Smooth muscle cell (in vitro differentiated cells): ENCODE measurements around the gene DSTN. TPM values are rescaled to one million over a fixed set of nuclear protein-coding genes. Genes with fewer than 3 reads are reported as not detected.

Experiments
- DNase-seq: peaks from one replicate; lab custom pipeline; 2025; ENCODE audit not compliant: unreplicated experiment; lab: John Stamatoyannopoulos, UW
- H2AFZ ChIP-seq: fragments of 200-600 bp; sonication (generic); 2 replicates; pipeline ENCODE4 v1.6.0; 2016; ENCODE audit warnings: antibody characterized with exemption, low read depth, mild to moderate bottlenecking
- H3F3A ChIP-seq: fragments of 200-600 bp; sonication (generic); 2 replicates; pipeline ENCODE4 v1.6.0; 2017; ENCODE audit warnings: antibody characterized with exemption, low read depth
- H3K27ac ChIP-seq: fragments of 200-600 bp; sonication (generic); 2 replicates; pipeline ENCODE4 v1.5.1; 2016; ENCODE audit warnings: low read depth, mild to moderate bottlenecking
- H3K27me3 ChIP-seq: fragments of 200-600 bp; sonication (generic); 2 replicates; pipeline ENCODE4 v1.6.1; 2016; ENCODE audit warnings: low read depth, mild to moderate bottlenecking
- H3K36me3 ChIP-seq: fragments of 200-600 bp; sonication (generic); 2 replicates; pipeline ENCODE4 v1.5.1; 2016; ENCODE audit warnings: low read depth
- H3K4me1 ChIP-seq: fragments of 200-600 bp; sonication (generic); 2 replicates; pipeline ENCODE4 v1.5.1; 2016; ENCODE audit warnings: low read depth
- H3K4me2 ChIP-seq: fragments of 200-600 bp; sonication (generic); 2 replicates; pipeline ENCODE4 v1.6.0; 2016; ENCODE audit warnings: mild to moderate bottlenecking
- H3K4me3 ChIP-seq: fragments of 200-600 bp; sonication (generic); 2 replicates; pipeline ENCODE4 v1.5.1; 2016; ENCODE audit warnings: mild to moderate bottlenecking
- H3K79me2 ChIP-seq: fragments of 200-600 bp; sonication (generic); 2 replicates; pipeline ENCODE4 v1.6.0; 2016; ENCODE audit warnings: low read depth, mild to moderate bottlenecking
- H3K9ac ChIP-seq: fragments of 200-600 bp; sonication (generic); 2 replicates; pipeline ENCODE4 v1.6.0; 2016; ENCODE audit warnings: low read depth
- H3K9me3 ChIP-seq: fragments of 200-600 bp; sonication (generic); replicated peaks from 2 replicates; pipeline ENCODE4 v1.5.1; 2016; ENCODE audit warnings: low read depth
- H4K20me1 ChIP-seq: fragments of 200-600 bp; sonication (generic); 2 replicates; pipeline ENCODE4 v1.6.0; 2016; ENCODE audit warnings: low read depth
- WGBS: methylation state at CpG from one replicate; pipeline ENCODE4 v1.1.7; 2016; ENCODE audit warnings: low lambda C conversion rate; 5-methylcytosine and 5-hydroxymethylcytosine counted together
- polyA plus RNA-seq: library from polyadenylated mRNA; unstranded; fragments of >200 nt; fragmentation: Nextera tagmentation; extraction: Ambion mirVana; gene quantifications from 2 replicates; pipeline ENCODE4 v1.2.1, GENCODE V29; 2016
- total RNA-seq: library from RNA; depleted of rRNA; stranded (reverse); fragments of >200 nt; gene quantifications from 2 replicates; pipeline ENCODE4 v1.2.3, GENCODE V29; 2014
- TF ChIP-seq, protein P1 (sequence below): fragments of 200-600 bp; sonication (generic); IDR thresholded peaks from 2 replicates; pipeline ENCODE4 v1.5.1; 2017; ENCODE audit warnings: borderline replicate concordance, mild to moderate bottlenecking, antibody characterized with exemption; ENCODE audit not compliant: insufficient read depth, poor library complexity, severe bottlenecking

DSTN gene
- total and polyA plus RNA-seq, 2 experiments from 2014 or later, result 486 to 534 TPM

DNA sequence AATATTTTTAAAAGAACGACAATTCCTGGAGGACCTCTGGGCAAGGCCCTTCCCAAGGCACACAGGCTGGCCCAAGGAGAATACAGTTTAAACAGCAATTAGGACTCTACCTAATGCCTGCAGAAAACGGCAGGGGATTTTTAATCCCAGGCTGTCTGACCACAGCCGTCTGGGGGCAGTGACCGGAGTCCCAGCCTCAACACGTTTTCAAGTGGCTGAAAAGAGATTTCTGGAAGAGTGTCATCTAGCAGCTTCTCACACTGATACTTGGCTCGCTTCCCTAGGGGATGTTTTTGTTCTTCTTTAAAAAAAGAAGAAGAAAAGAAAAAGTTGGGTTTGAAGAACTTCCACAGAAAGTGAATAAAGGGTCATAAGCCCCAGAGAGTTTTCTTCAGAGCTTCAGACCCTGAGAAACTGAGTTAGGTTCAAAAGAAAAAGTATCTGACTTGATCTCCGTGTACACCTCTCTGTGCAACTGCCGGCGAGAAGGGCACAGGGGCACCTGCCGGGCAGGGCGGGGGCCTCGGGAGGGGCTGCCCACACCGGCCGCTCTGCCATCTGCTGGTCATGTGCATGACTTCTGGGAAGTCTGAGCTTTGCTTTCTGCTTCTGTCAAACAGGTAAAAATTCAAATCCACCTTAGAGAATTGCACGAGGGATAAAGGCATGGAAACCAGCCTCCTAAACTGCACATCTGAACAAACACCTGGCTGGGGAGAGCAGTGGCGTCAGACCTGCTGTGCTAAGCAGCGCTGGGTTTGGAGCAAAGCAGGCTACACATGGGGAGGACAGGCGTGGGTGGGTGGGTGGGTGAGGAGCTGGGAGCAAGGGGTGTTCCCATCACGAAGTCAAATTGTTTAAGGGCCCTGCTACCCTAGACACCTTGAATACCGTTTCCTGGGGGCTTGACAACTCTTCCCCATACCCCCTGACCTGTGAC lies 79.2 kb downstream of the DSTN start:
- Histone ChIP-seq H3K4me1 (peaks cover 29% of the 10 kb centered on the region), H3K27me3 (no peaks in the 10 kb centered on the region), H3F3A (peaks cover 4% of the 10 kb centered on the region), H2AFZ (no peak overlapping the region), H3K27ac (peak overlapping the region; percentile 44), H3K79me2 (peaks cover 100% of the 10 kb centered on the region), H3K9me3 (no peaks in the 10 kb centered on the region), H3K9ac (no peak overlapping the region), H3K4me3 (no peak overlapping the region), H4K20me1 (peaks cover 100% of the 10 kb centered on the region), H3K36me3 (no peaks in the 10 kb centered on the region), H3K4me2 (peak overlapping the region; percentile 36)
- DNase-seq, result no peak
- TF ChIP-seq, protein P1, sequence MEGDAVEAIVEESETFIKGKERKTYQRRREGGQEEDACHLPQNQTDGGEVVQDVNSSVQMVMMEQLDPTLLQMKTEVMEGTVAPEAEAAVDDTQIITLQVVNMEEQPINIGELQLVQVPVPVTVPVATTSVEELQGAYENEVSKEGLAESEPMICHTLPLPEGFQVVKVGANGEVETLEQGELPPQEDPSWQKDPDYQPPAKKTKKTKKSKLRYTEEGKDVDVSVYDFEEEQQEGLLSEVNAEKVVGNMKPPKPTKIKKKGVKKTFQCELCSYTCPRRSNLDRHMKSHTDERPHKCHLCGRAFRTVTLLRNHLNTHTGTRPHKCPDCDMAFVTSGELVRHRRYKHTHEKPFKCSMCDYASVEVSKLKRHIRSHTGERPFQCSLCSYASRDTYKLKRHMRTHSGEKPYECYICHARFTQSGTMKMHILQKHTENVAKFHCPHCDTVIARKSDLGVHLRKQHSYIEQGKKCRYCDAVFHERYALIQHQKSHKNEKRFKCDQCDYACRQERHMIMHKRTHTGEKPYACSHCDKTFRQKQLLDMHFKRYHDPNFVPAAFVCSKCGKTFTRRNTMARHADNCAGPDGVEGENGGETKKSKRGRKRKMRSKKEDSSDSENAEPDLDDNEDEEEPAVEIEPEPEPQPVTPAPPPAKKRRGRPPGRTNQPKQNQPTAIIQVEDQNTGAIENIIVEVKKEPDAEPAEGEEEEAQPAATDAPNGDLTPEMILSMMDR, result peak; percentile 35
- 70% methylated on average over 20 of the region's 20 CpGs for WGBS

DNA sequence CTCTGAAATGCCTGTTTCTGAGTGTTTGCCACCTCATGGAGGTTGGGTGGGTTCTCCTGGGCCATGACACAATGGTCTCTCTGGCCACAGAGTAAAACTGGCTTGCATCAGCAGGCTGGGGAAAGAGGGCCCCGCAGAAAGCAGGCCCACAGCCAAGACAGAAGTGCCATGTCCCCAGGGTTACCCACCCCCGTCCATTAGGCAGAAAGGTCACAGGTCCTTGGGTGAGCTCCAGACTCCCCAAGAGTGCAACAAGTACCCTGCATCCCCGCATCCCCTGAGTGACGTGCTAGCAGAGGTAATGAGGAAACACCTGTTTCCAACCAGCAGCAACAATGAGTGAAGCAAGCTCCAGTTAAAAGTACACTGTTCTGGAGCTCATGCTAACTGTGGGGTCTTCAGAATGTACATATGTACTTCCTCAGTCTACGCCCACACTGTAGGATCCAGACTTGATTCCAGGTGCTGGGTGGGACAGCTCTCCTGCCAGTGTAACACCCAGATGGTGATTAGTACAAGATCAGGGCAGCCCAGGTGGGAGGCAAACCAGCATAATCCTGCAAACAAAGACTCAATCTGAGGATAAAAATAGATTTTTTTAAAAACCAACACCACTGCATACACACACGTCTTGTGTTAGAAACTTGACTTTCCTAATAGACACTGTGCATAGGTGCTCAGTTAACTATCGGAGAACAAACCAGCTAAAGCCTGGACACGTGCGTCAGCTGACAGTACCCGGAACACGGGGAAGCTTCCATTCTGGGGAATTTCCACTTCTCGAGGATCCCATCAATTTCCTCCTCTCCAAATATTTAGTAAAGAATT lies 80.6 kb downstream of the DSTN start:
- Histone ChIP-seq H3K4me3 (no peak overlapping the region), H3K27ac (peak overlapping the region; percentile 0), H3K9me3 (no peaks in the 10 kb centered on the region), H3K4me1 (peaks cover 29% of the 10 kb centered on the region), H3K27me3 (no peaks in the 10 kb centered on the region), H3F3A (peaks cover 15% of the 10 kb centered on the region), H3K79me2 (peaks cover 100% of the 10 kb centered on the region), H2AFZ (no peak overlapping the region), H4K20me1 (peaks cover 100% of the 10 kb centered on the region), H3K4me2 (peak overlapping the region; percentile 9), H3K36me3 (no peaks in the 10 kb centered on the region), H3K9ac (no peak overlapping the region)
- TF ChIP-seq, protein P1, result no peak
- DNase-seq, result no peak
- 84% methylated on average over 12 of the region's 12 CpGs for WGBS

DNA sequence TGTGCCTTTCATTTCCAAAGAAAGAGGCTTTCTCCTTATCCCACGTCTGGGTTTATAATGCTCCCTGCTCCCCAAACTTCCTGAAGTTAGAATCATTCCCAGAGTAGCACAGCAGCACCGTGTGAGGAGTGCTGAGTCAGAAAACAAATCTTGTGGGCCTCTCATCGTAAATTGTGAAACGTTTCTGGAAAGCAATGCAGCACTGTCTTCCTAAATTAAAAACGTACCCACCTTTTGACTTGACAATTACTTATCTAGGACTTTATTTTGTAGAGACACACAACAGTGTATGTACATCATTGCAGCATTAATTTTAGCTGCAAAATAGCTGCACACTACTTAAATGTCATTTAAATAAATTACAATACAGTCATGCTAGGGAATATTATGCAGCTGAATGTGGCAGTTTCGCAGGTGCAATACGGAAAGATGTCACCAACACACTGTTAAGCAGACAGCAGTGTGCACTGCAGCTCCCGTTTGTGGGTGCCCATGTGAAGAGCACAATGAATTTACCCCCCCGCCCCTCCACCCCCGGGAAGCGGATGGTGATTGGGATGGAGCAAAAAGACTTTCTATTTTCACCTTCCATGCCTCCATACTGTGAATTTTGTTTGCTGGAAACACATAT lies 81.4 kb downstream of the DSTN start:
- Histone ChIP-seq H3K36me3 (no peaks in the 10 kb centered on the region), H3K4me1 (peaks cover 23% of the 10 kb centered on the region), H3K4me2 (no peak overlapping the region)

More for the DNA sequence above, 81.4 kb downstream of the DSTN start:
- Histone ChIP-seq H4K20me1 (peaks cover 100% of the 10 kb centered on the region), H2AFZ (no peak overlapping the region), H3K27me3 (no peaks in the 10 kb centered on the region), H3K9ac (no peak overlapping the region), H3F3A (peaks cover 15% of the 10 kb centered on the region), H3K27ac (peak overlapping the region; percentile 0), H3K79me2 (peaks cover 100% of the 10 kb centered on the region), H3K4me3 (no peak overlapping the region), H3K9me3 (no peaks in the 10 kb centered on the region)
- no peak for DNase-seq
- TF ChIP-seq, protein P1, result no peak
- WGBS, result 62% methylated on average over 11 of the region's 11 CpGs
